ENCODE measurements around the gene EREG. TPM values are rescaled to one million over a fixed set of nuclear protein-coding genes. Genes with fewer than 3 reads are reported as not detected.

Gene EREG
- total and polyA plus RNA-seq, 2 of the 8 experiments (the other 6 are each of a cell fraction or from before 2014, with no cell fraction given), result not detected

GRCh38 chr4:74415602-74416300 lies 50.8 kb downstream of the EREG start:
- 96% methylated on average over 3 of the region's 3 CpGs; no CpG with 5 or more reads in 1 of the 2 experiments for WGBS, 2 experiments (ENCODE audit: extremely low coverage in 1 of 2, insufficient coverage in 1 of 2, insufficient read length in 1 of 2, insufficient replicate concordance in 2 of 2, low coverage in 1 of 2, low lambda C conversion rate in 2 of 2, missing lambda C conversion rate in 1 of 2)
- no peak overlapping the region for H4K91ac ChIP-seq (replicated peaks; ENCODE audit: insufficient read length, low read length)
- H3K14ac ChIP-seq (ENCODE audit: insufficient read length), result no peak overlapping the region
- no peaks in the 10 kb centered on the region for H3K27me3 ChIP-seq (replicated peaks in 1 of 4; ENCODE audit: control insufficient read depth in 3 of 4, extremely low read depth in 1 of 4, insufficient read depth in 3 of 4, low read length in 3 of 4)
- no peak for DNase-seq (ENCODE audit: low read depth in 1 of 2, low spot score in 2 of 2)
- H4K20me1 ChIP-seq (replicated peaks in 1 of 2; ENCODE audit: control insufficient read depth in 1 of 2, insufficient read depth in 2 of 2, low read length in 2 of 2), result no peaks in the 10 kb centered on the region
- H3K36me3 ChIP-seq (ENCODE audit: control insufficient read depth in 2 of 4, insufficient read depth in 4 of 4, low read length in 3 of 4), result no peaks in the 10 kb centered on the region
- no peaks in the 10 kb centered on the region; the same call in 1 of the 2 replicates for H3K23me2 ChIP-seq (ENCODE audit: low read depth, low read length)
- H3K23ac ChIP-seq (ENCODE audit: insufficient read length), result no peak overlapping the region
- H2BK120ac ChIP-seq (replicated peaks; ENCODE audit: low read depth, low read length), result no peak overlapping the region
- no peak overlapping the region for H3K4me3 ChIP-seq (ENCODE audit: extremely low read depth in 1 of 4, insufficient read depth in 2 of 4, low read depth in 3 of 4, low read length in 4 of 4)
- 0 out of 7 replicates have a peak, but pooled peaks cover 0 to 3% (median 0%) of the 10 kb centered on the region in 4 experiments for H3K4me1 ChIP-seq (replicated peaks in 1 of 4; ENCODE audit: control insufficient read depth in 3 of 4, insufficient read depth in 4 of 4, low read length in 3 of 4)
- H2BK15ac ChIP-seq (ENCODE audit: low read length), result no peak overlapping the region
- no peak overlapping the region for H3K9ac ChIP-seq (replicated peaks in 1 of 4; ENCODE audit: extremely low read depth in 1 of 4, low read depth in 3 of 4, low read length in 3 of 4)
- H3K27ac ChIP-seq (ENCODE audit: low read depth, low read length), result no peak overlapping the region
- no peaks in the 10 kb centered on the region for H3K79me2 ChIP-seq (ENCODE audit: control insufficient read depth in 1 of 2, insufficient read depth in 2 of 2, low read length in 2 of 2)
- H2BK12ac ChIP-seq (ENCODE audit: low read depth, low read length), result no peak overlapping the region
- no peak overlapping the region for H3K4ac ChIP-seq (replicated peaks; ENCODE audit: insufficient read length, low read depth, low read length)
- no peak overlapping the region for H4K5ac ChIP-seq (ENCODE audit: insufficient read length, low read depth, low read length)
- no peaks in the 10 kb centered on the region; a peak in 1 of 4 replicates for H3K9me3 ChIP-seq (ENCODE audit: insufficient read depth in 2 of 2, low read depth in 1 of 2, low read length in 1 of 2)
- no peak for FAIRE-seq
- no peaks in the 10 kb centered on the region for H3K79me1 ChIP-seq (ENCODE audit: low read depth, low read length)
- POLR2A ChIA-PET (ENCODE audit: partially characterized antibody), result no interaction called here
- H4K8ac ChIP-seq (ENCODE audit: extremely low read depth, insufficient read depth, low read length), result no peak overlapping the region
- H3K4me2 ChIP-seq (ENCODE audit: insufficient read depth in 1 of 2, low read depth in 2 of 2, low read length in 2 of 2), result no peak overlapping the region
- H2BK20ac ChIP-seq (ENCODE audit: low read length), result no peak overlapping the region
- H3K18ac ChIP-seq (ENCODE audit: extremely low read depth, low read length), result no peak overlapping the region
- H2AFZ ChIP-seq (ENCODE audit: low read length), result no peak overlapping the region
- no peak overlapping the region for H2BK5ac ChIP-seq (ENCODE audit: low read depth, low read length)
- no peak for TF ChIP-seq BRCA1 (IDR thresholded peaks at IDR 0.05; ENCODE audit: low read depth, low read length)
- TF ChIP-seq SP1 (IDR thresholded peaks at IDR 0.05; ENCODE audit: low read depth, low read length), result no peak
- no peak for TF ChIP-seq CTCF (IDR thresholded peaks at IDR 0.05; ENCODE audit: control extremely low read depth in 1 of 3, insufficient read depth in 1 of 3, low read depth in 1 of 3, low read length in 3 of 3)
- no peak for TF ChIP-seq BACH1 (IDR thresholded peaks at IDR 0.05; ENCODE audit: low read length)
- CTCF ChIA-PET (ENCODE audit: partially characterized antibody), result no interaction called here
- no peak overlapping the region for H2AK5ac ChIP-seq (ENCODE audit: low read depth, low read length)
- no peak overlapping the region for H3K56ac ChIP-seq (replicated peaks; ENCODE audit: insufficient read length, low read depth, low read length)
